Endodermal cell (in vitro differentiated cells): ENCODE results near the gene HOXC6. TPM values are rescaled to one million over a fixed set of nuclear protein-coding genes. Genes with fewer than 3 reads are reported as not detected.

Experiments used
- DNase-seq: peaks from one replicate; pipeline ENCODE4 v3.0.0-alpha.2; 2017
- H3K27ac ChIP-seq: 2 replicates; pipeline ENCODE4 v1.5.1; 2013; ENCODE audit warnings: mild to moderate bottlenecking, low read depth, low read length, moderate library complexity
- H3K27me3 ChIP-seq: 2 replicates; pipeline ENCODE4 v1.6.1; 2013; ENCODE audit warnings: mild to moderate bottlenecking, low read length, moderate library complexity; ENCODE audit not compliant: insufficient read depth, control insufficient read depth, poor library complexity, severe bottlenecking
- H3K36me3 ChIP-seq: 2 replicates; pipeline ENCODE4 v1.7.0; 2013; ENCODE audit warnings: mild to moderate bottlenecking, low read length, moderate library complexity; ENCODE audit not compliant: control insufficient read depth, insufficient read depth
- H3K4me1 ChIP-seq: one replicate; pipeline ENCODE4 v1.7.0; 2013; ENCODE audit warnings: low read length; ENCODE audit not compliant: control insufficient read depth, insufficient read depth
- H3K4me3 ChIP-seq: 2 replicates; pipeline ENCODE4 v1.5.1; 2013; ENCODE audit warnings: mild to moderate bottlenecking, low read length, moderate library complexity
- H3K9ac ChIP-seq: 2 replicates; pipeline ENCODE4 v1.6.1; 2013; ENCODE audit warnings: mild to moderate bottlenecking, low read length, moderate library complexity; ENCODE audit not compliant: poor library complexity, severe bottlenecking; ENCODE audit errors: extremely low read depth
- H3K9me3 ChIP-seq: 2 replicates; pipeline ENCODE4 v1.6.1; 2013; ENCODE audit warnings: mild to moderate bottlenecking, low read length, moderate library complexity; ENCODE audit not compliant: control insufficient read depth
- H3K27ac Mint-ChIP-seq: 2 replicates; pipeline ENCODE4 v1.8.0; 2020; ENCODE audit warnings: mixed read lengths
- H3K27me3 Mint-ChIP-seq: 2 replicates; pipeline ENCODE4 v1.8.0; 2021; ENCODE audit warnings: mild to moderate bottlenecking, mixed read lengths; ENCODE audit not compliant: insufficient read depth
- H3K36me3 Mint-ChIP-seq: 2 replicates; pipeline ENCODE4 v1.8.0; 2020; ENCODE audit warnings: low read depth, mixed read lengths
- H3K4me1 Mint-ChIP-seq: 2 replicates; pipeline ENCODE4 v1.8.0; 2020; ENCODE audit warnings: mixed read lengths
- H3K4me3 Mint-ChIP-seq: 2 replicates; pipeline ENCODE4 v1.8.0; 2020; ENCODE audit warnings: mild to moderate bottlenecking, moderate library complexity, mixed read lengths
- H3K9me3 Mint-ChIP-seq: 2 replicates; pipeline ENCODE4 v1.8.0; 2020; ENCODE audit warnings: mild to moderate bottlenecking, mixed read lengths
- CTCF ChIP-seq: fragments of 200-600 bp; sonication (generic); conservative IDR thresholded peaks from 2 replicates; pipeline ENCODE4 v1.5.0; 2021; ENCODE audit warnings: antibody characterized with exemption, mild to moderate bottlenecking
- WGBS, 2 experiments: methylation state at CpG; one replicate each; pipeline versions ENCODE4 v1.1.5 to v1.1.7; 2013; ENCODE audit warnings: missing lambda C conversion rate in 2 of 2, mixed read lengths in 1 of 2; ENCODE audit not compliant: insufficient coverage in 1 of 2, insufficient read length in 1 of 2; 5-methylcytosine and 5-hydroxymethylcytosine counted together
- total RNA-seq, 2 donors: library from RNA; stranded (reverse); fragmentation: NEBNext Ultra II Directional in 1 of 2; extraction: Animal tissue kit (Norgen Biotek cat#: 25700) in 1 of 2; gene quantifications; 2 replicates in 1 of 2; 3 replicates in 1 of 2; pipeline ENCODE4 v1.2.1, GENCODE V29; 2021

Gene HOXC6
- total RNA-seq, 2 donors from 2014 or later, result not detected

GRCh38 chr12:54014377-54015017 is 13.7 kb upstream of the HOXC6 start:
- no peak for DNase-seq
- no peak overlapping the region for H3K9ac ChIP-seq
- peaks cover 3% of the 10 kb centered on the region for H3K9me3 Mint-ChIP-seq
- no peaks in the 10 kb centered on the region for H3K36me3 Mint-ChIP-seq
- H3K36me3 ChIP-seq, result no peaks in the 10 kb centered on the region
- H3K27me3 Mint-ChIP-seq, result peaks cover 99% of the 10 kb centered on the region
- no peak overlapping the region for H3K4me3 Mint-ChIP-seq
- 6 to 9% methylated on average over 13 to 36 of the region's 36 CpGs for WGBS, 2 experiments
- no peak overlapping the region for H3K27ac Mint-ChIP-seq
- no peak for TF ChIP-seq CTCF
- no peaks in the 10 kb centered on the region for H3K4me1 ChIP-seq
- no peaks in the 10 kb centered on the region for H3K9me3 ChIP-seq
- H3K4me3 ChIP-seq, result no peak overlapping the region
- H3K27ac ChIP-seq, result no peak overlapping the region
- peaks cover 6% of the 10 kb centered on the region for H3K4me1 Mint-ChIP-seq
- peaks cover 100% of the 10 kb centered on the region for H3K27me3 ChIP-seq

- Histone ChIP-seq H3K27ac (no peak overlapping the region), H3K9me3 (no peaks in the 10 kb centered on the region), H3K27me3 (peaks cover 100% of the 10 kb centered on the region), H3K9ac (no peak overlapping the region), H3K4me3 (no peak overlapping the region), H3K4me1 (no peaks in the 10 kb centered on the region), H3K36me3 (no peaks in the 10 kb centered on the region)
- Mint-ChIP-seq H3K36me3 (no peaks in the 10 kb centered on the region), H3K4me1 (peaks cover 6% of the 10 kb centered on the region), H3K4me3 (no peak overlapping the region), H3K27me3 (peaks cover 99% of the 10 kb centered on the region), H3K27ac (no peak overlapping the region), H3K9me3 (peaks cover 3% of the 10 kb centered on the region)
- no peak for DNase-seq
- 21 to 31% methylated on average over 12 to 22 of the region's 23 CpGs for WGBS, 2 experiments
- TF ChIP-seq CTCF, result no peak
Observed at GRCh38 chr12:54015018-54015931, 13.0 kb upstream of the HOXC6 start.

GRCh38 chr12:54016051-54016450 is 12.2 kb upstream of the HOXC6 start:
- TF ChIP-seq CTCF, result no peak
- Mint-ChIP-seq H3K27ac (no peak overlapping the region), H3K4me3 (no peak overlapping the region), H3K36me3 (no peaks in the 10 kb centered on the region), H3K27me3 (peaks cover 99% of the 10 kb centered on the region), H3K4me1 (peaks cover 6% of the 10 kb centered on the region), H3K9me3 (peaks cover 3% of the 10 kb centered on the region)
- no peaks in the 10 kb centered on the region for H3K9me3 ChIP-seq
- H3K9ac ChIP-seq, result no peak overlapping the region
- no peaks in the 10 kb centered on the region for H3K36me3 ChIP-seq
- H3K27ac ChIP-seq, result no peak overlapping the region
- H3K4me3 ChIP-seq, result no peak overlapping the region
- WGBS, 2 experiments, result 17 to 21% methylated on average over 1 to 2 of the region's 3 CpGs
- H3K27me3 ChIP-seq, result peaks cover 100% of the 10 kb centered on the region
- no peak for DNase-seq
- H3K4me1 ChIP-seq, result no peaks in the 10 kb centered on the region
